ENCODE data around the gene ERF.

The ERF gene

GRCh38 chr19:42200116-42200715 is 54.7 kb downstream of the ERF start:
- H3K27ac ChIP-seq: no peak overlapping the region

DNA sequence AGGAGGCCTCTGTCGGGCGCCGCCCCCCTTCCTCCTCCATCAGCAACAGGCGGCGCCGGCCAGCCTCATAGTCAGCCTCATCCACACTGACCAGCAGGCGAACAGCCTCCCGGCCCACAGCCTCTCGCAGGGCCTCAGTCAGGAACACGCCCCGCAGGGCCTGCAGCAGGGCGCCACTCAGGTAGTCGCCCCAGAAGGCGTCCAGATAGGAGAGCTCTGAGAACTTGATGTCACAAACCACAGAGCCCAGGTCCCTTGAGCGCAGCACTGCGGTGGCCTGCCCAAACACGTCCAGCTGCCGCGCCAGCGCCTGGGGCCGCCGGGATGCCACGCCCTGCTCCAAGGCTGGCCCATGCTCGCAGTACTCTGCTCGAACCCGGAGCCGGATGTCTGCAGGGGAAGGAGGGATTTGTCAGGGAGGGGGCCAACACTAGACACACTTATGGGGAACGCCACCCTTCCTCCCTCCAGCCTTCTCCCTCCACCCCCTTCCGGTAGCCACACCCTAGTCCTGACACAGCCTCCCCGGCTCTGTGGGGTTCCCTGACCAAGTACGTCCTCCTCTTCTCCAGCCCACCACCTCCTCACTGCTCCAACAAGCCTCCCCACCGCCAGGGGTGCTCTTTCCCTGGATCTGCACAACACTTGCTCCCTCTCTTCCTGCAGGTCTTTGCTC is 55.4 kb downstream of the ERF start:
- H3K27ac ChIP-seq: no peak overlapping the region

More at GRCh38 chr19:42200116-42200715, 54.7 kb downstream of the ERF start:
- TF ChIP-seq, protein P1, sequence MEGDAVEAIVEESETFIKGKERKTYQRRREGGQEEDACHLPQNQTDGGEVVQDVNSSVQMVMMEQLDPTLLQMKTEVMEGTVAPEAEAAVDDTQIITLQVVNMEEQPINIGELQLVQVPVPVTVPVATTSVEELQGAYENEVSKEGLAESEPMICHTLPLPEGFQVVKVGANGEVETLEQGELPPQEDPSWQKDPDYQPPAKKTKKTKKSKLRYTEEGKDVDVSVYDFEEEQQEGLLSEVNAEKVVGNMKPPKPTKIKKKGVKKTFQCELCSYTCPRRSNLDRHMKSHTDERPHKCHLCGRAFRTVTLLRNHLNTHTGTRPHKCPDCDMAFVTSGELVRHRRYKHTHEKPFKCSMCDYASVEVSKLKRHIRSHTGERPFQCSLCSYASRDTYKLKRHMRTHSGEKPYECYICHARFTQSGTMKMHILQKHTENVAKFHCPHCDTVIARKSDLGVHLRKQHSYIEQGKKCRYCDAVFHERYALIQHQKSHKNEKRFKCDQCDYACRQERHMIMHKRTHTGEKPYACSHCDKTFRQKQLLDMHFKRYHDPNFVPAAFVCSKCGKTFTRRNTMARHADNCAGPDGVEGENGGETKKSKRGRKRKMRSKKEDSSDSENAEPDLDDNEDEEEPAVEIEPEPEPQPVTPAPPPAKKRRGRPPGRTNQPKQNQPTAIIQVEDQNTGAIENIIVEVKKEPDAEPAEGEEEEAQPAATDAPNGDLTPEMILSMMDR (conservative IDR thresholded peaks at IDR 0.05): no peak

DNA sequence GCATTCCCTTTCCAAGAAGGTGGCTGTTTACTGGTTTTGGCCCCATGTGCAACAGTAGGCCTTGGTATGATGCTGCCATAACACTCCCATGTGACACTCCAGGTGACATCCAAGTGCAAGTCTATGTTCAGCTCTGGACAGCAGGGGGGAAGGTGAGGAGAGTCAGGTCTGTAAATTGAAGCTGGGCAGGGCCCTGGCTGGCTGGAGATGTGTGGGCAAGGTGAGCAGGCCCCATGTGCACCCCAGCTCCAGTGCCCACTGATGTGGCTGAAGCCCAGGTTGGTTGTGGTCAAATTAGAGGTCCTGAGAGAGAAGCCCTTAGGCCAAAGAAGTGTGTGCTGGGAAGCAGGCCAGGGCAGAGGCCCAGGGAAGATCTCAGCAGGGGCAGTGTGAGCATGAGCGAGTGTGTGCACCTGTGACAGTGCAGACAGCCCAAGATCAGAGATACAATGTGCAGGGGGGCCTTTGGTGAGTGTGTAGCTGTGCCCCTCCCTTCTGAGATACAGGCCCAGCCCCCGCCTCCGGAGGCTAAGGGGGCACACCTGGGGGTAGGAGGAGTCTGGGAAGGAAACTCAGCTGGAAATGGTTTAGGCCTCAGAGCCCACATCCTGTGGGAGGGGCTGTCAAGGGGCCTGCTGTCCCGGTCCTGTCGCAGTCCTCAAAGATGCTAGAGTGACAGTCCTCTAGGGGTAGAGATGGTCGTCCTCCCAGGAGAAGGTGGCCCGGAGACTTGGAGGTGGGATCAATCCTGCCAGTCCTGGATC is 56.1 kb downstream of the ERF start:
- no peak overlapping the region for H3K27ac ChIP-seq

More for the DNA sequence above, 55.4 kb downstream of the ERF start:
- TF ChIP-seq, protein P1 (conservative IDR thresholded peaks at IDR 0.05): no peak

More for the DNA sequence above, 56.1 kb downstream of the ERF start:
- TF ChIP-seq, protein P1 (conservative IDR thresholded peaks at IDR 0.05): no peak
